K562 (cell line): ENCODE data around the gene MYCL. TPM values are rescaled to one million over a fixed set of nuclear protein-coding genes. Genes with fewer than 3 reads are reported as not detected.

Experiments used
- ARID3B ChIP-seq: fragments of 250-450 bp; sonication (Bioruptor Pico); IDR thresholded peaks from 2 replicates; pipeline ENCODE4 v1.4.0; 2020; ENCODE audit warnings: borderline replicate concordance
- ATF1 ChIP-seq, 2 experiments: fragments of 450-650 bp in 1 of 2; IDR thresholded peaks; 2 replicates each; pipeline ENCODE4 v1.6.1; 2016; ENCODE audit warnings: missing compliant biosample characterization in 1 of 2, missing genetic modification characterization in 1 of 2
- ATF7 ChIP-seq: fragments of 450-650 bp; IDR thresholded peaks from 2 replicates; pipeline ENCODE4 v1.7.1; 2014; ENCODE audit warnings: mild to moderate bottlenecking, moderate library complexity
- CHD2 ChIP-seq: IDR thresholded peaks from 2 replicates; pipeline ENCODE4 v1.6.1; 2011; ENCODE audit warnings: low read depth, low read length
- FOS ChIP-seq: IDR thresholded peaks from 3 replicates; pipeline ENCODE4 v1.6.1; 2011; ENCODE audit not compliant: insufficient read length; ENCODE audit errors: extremely low read depth
- FOXJ2 ChIP-seq: fragments of 200-800 bp; sonication (Bioruptor generic); IDR thresholded peaks from 2 replicates; pipeline ENCODE4 v1.6.1; 2016; ENCODE audit warnings: missing genetic modification characterization, missing compliant biosample characterization
- MTA1 ChIP-seq: fragments of 450-650 bp; IDR thresholded peaks from 2 replicates; pipeline ENCODE4 v1.6.1; 2017; ENCODE audit warnings: borderline replicate concordance
- SOX6 ChIP-seq: fragments of 450-650 bp; IDR thresholded peaks from 2 replicates; pipeline ENCODE4 v1.6.1; 2014; ENCODE audit warnings: mild to moderate bottlenecking
- TBP ChIP-seq: optimal IDR thresholded peaks from 2 replicates; pipeline ENCODE3; 2011; ENCODE audit warnings: low read depth, low read length, improper control_type of control experiment
- VEZF1 ChIP-seq: fragments of 200-800 bp; sonication (Bioruptor generic); IDR thresholded peaks from 2 replicates; pipeline ENCODE4 v1.6.1; 2017; ENCODE audit warnings: missing genetic modification characterization, missing compliant biosample characterization
- ZBTB49 ChIP-seq: sonication (generic); formaldehyde crosslinking; IDR thresholded peaks from 2 replicates; pipeline ENCODE4 v1.8.0; 2022; ENCODE audit warnings: missing genetic modification reagents, mild to moderate bottlenecking, borderline replicate concordance
- ZFX ChIP-seq: sonication (generic); formaldehyde crosslinking; IDR thresholded peaks from 2 replicates; pipeline ENCODE4 v1.8.0; 2022; ENCODE audit warnings: mild to moderate bottlenecking, missing genetic modification reagents, moderate library complexity
- ZNF143 ChIP-seq: sonication (generic); formaldehyde crosslinking; IDR thresholded peaks from 2 replicates; pipeline ENCODE4 v1.9.0; 2022; ENCODE audit warnings: mild to moderate bottlenecking, missing genetic modification reagents
- ZNF407 ChIP-seq: fragments of 450-650 bp; IDR thresholded peaks from 2 replicates; pipeline ENCODE4 v1.6.1; 2016; ENCODE audit warnings: low read depth
- ZNF699 ChIP-seq: fragments of 250-450 bp; sonication (Bioruptor Pico); IDR thresholded peaks from 2 replicates; pipeline ENCODE4 v1.8.0; 2021; ENCODE audit warnings: mild to moderate bottlenecking, moderate library complexity; ENCODE audit not compliant: insufficient replicate concordance
- ZZZ3 ChIP-seq: fragments of 450-650 bp; IDR thresholded peaks from 2 replicates; pipeline ENCODE4 v1.6.1; 2016; ENCODE audit warnings: antibody characterized with exemption, mild to moderate bottlenecking, moderate library complexity
- polyA plus RNA-seq, 8 experiments: library from polyadenylated mRNA; depleted of rRNA in 4 of 8; stranded (reverse) in 5 of 8; unstranded in 3 of 8; fragments of >200 nt; fragmentation: Nextera tagmentation in 2 of 8; fragmentation: Illumina TruSeq in 1 of 8; extraction: Ambion mirVana in 2 of 8; extraction: Trizol in 1 of 8; gene quantifications; 2 replicates each; pipeline versions ENCODE4 v1.2.1 to v1.2.3, GENCODE V29; 2011 to 2014; ENCODE audit warnings: inconsistent platforms in 1 of 8, missing spikeins in 1 of 8
- total RNA-seq, 7 experiments: library from RNA; depleted of rRNA in 6 of 7; stranded (reverse); fragments of >200 nt in 6 of 7; fragmentation: Illumina TruSeq in 2 of 7; extraction: Trizol in 2 of 7; gene quantifications; 2 replicates each; pipeline versions ENCODE4 v1.2.1 to v1.2.3, GENCODE V29; 2011 to 2021; ENCODE audit warnings: low replicate concordance in 1 of 7

The MYCL gene
- total and polyA plus RNA-seq, 9 of the 15 experiments (the other 6 are each of a cell fraction or from before 2014, with no cell fraction given), result 3.5 to 22.0 (median 12.8) TPM

- TF ChIP-seq VEZF1 (CRISPR knock-in tag) (peak; percentile 18; the same call in 1 of the 2 replicates), ZZZ3 (no peak), ARID3B (CRISPR knock-in tag) (no peak), ZNF407 (no peak), ZNF143 (CRISPR knock-in tag) (no peak), TBP (no peak), CHD2 (no peak), MTA1 (no peak), FOS (no peak), ZFX (CRISPR knock-in tag) (no peak), ATF1 (CRISPR knock-in tag; IDR thresholded peaks at IDR 0.05) (no peak), ATF1 (tag; IDR thresholded peaks at IDR 0.05) (0 out of 2 replicates have a peak, but pooled peaks have one; percentile 28), SOX6 (no peak), ATF7 (peak; percentile 43; the same call in 1 of the 2 replicates), FOXJ2 (tag) (no peak), ZBTB49 (CRISPR knock-in tag) (no peak), ZNF699 (CRISPR knock-in tag) (no peak)
These were observed 38.5 kb upstream of the MYCL start (continued) for GRCh38 chr1:39940253-39940652.
